HUES48 (cell line): ENCODE data around the gene CLEC16A.
A peak's percentile ranks its signal among the peaks of the same experiment; 100 is the strongest.

Experiments used
- H3K27ac ChIP-seq: one replicate; pipeline ENCODE4 v1.7.0; 2013; ENCODE audit warnings: low read depth, low read length, inconsistent platforms
- H3K27me3 ChIP-seq: 2 replicates; pipeline ENCODE4 v1.6.1; 2013; ENCODE audit warnings: mild to moderate bottlenecking, low read length; ENCODE audit not compliant: control insufficient read depth, insufficient read depth
- H3K36me3 ChIP-seq: 2 replicates; pipeline ENCODE4 v1.6.1; 2013; ENCODE audit warnings: low read length; ENCODE audit not compliant: control insufficient read depth, insufficient read depth
- H3K4me1 ChIP-seq: 2 replicates; pipeline ENCODE4 v1.6.1; 2013; ENCODE audit warnings: mild to moderate bottlenecking, low read length; ENCODE audit not compliant: control insufficient read depth, insufficient read depth
- H3K4me3 ChIP-seq: 2 replicates; pipeline ENCODE4 v1.5.1; 2013; ENCODE audit warnings: mild to moderate bottlenecking, low read depth, low read length
- H3K9ac ChIP-seq: 2 replicates; pipeline ENCODE4 v1.6.1; 2013; ENCODE audit warnings: mild to moderate bottlenecking, low read depth, low read length, moderate library complexity
- H3K9me3 ChIP-seq: 2 replicates; pipeline ENCODE4 v1.6.1; 2013; ENCODE audit warnings: low read length; ENCODE audit not compliant: control insufficient read depth, insufficient read depth

Gene CLEC16A

GRCh38 chr16:11194913-11195312 lies 250.5 kb downstream of the CLEC16A start:
- no peaks in the 10 kb centered on the region for H3K27me3 ChIP-seq
- no peaks in the 10 kb centered on the region for H3K36me3 ChIP-seq
- no peaks in the 10 kb centered on the region for H3K9me3 ChIP-seq
- H3K4me3 ChIP-seq, result no peak overlapping the region
- no peak overlapping the region for H3K9ac ChIP-seq
- no peaks in the 10 kb centered on the region for H3K4me1 ChIP-seq
- no peak overlapping the region for H3K27ac ChIP-seq

GRCh38 chr16:11196286-11196828 lies 252.0 kb downstream of the CLEC16A start:
- Histone ChIP-seq H3K4me3 (no peak overlapping the region), H3K4me1 (peaks cover 4% of the 10 kb centered on the region; the same call in 1 of the 2 replicates), H3K9me3 (no peaks in the 10 kb centered on the region), H3K27me3 (no peaks in the 10 kb centered on the region), H3K27ac (no peak overlapping the region), H3K9ac (no peak overlapping the region), H3K36me3 (no peaks in the 10 kb centered on the region)

- no peaks in the 10 kb centered on the region for H3K27me3 ChIP-seq
- no peak overlapping the region for H3K27ac ChIP-seq
- peaks cover 22% of the 10 kb centered on the region for H3K4me1 ChIP-seq
- H3K36me3 ChIP-seq, result no peaks in the 10 kb centered on the region
- H3K9ac ChIP-seq, result no peak overlapping the region
- H3K4me3 ChIP-seq, result no peak overlapping the region
- no peaks in the 10 kb centered on the region for H3K9me3 ChIP-seq
Observed at GRCh38 chr16:11198375-11198774, 254.0 kb downstream of the CLEC16A start.

- Histone ChIP-seq H3K4me1 (peaks cover 22% of the 10 kb centered on the region), H3K9me3 (no peaks in the 10 kb centered on the region), H3K27ac (no peak overlapping the region), H3K27me3 (no peaks in the 10 kb centered on the region), H3K36me3 (no peaks in the 10 kb centered on the region), H3K9ac (no peak overlapping the region), H3K4me3 (no peak overlapping the region)
Observed at GRCh38 chr16:11198828-11199227, 254.5 kb downstream of the CLEC16A start.

- H3K36me3 ChIP-seq, result no peaks in the 10 kb centered on the region
- H3K4me3 ChIP-seq, result no peak overlapping the region
- H3K9me3 ChIP-seq, result no peaks in the 10 kb centered on the region
- no peaks in the 10 kb centered on the region for H3K27me3 ChIP-seq
- H3K4me1 ChIP-seq, result peaks cover 22% of the 10 kb centered on the region
- H3K9ac ChIP-seq, result no peak overlapping the region
- H3K27ac ChIP-seq, result no peak overlapping the region
Observed at GRCh38 chr16:11200592-11200991, 256.2 kb downstream of the CLEC16A start.

GRCh38 chr16:11201498-11202259 lies 257.3 kb downstream of the CLEC16A start:
- Histone ChIP-seq H3K36me3 (no peaks in the 10 kb centered on the region), H3K9ac (no peak overlapping the region; the same call in 1 of the 2 replicates), H3K4me3 (no peak overlapping the region), H3K4me1 (peaks cover 22% of the 10 kb centered on the region), H3K9me3 (no peaks in the 10 kb centered on the region), H3K27me3 (no peaks in the 10 kb centered on the region), H3K27ac (peak overlapping the region; percentile 11)

GRCh38 chr16:11202260-11203091 lies 258.1 kb downstream of the CLEC16A start:
- no peaks in the 10 kb centered on the region for H3K9me3 ChIP-seq
- no peaks in the 10 kb centered on the region for H3K27me3 ChIP-seq
- no peak overlapping the region; the same call in 1 of the 2 replicates for H3K9ac ChIP-seq
- peak overlapping the region; percentile 11 for H3K27ac ChIP-seq
- H3K4me3 ChIP-seq, result 0 out of 2 replicates have a peak overlapping the region, but pooled peaks have one; percentile 2
- no peaks in the 10 kb centered on the region for H3K36me3 ChIP-seq
- peaks cover 22% of the 10 kb centered on the region for H3K4me1 ChIP-seq

- Histone ChIP-seq H3K27me3 (no peaks in the 10 kb centered on the region), H3K27ac (no peak overlapping the region), H3K9ac (no peak overlapping the region), H3K9me3 (no peaks in the 10 kb centered on the region), H3K4me1 (peaks cover 22% of the 10 kb centered on the region), H3K4me3 (no peak overlapping the region), H3K36me3 (no peaks in the 10 kb centered on the region)
Observed at GRCh38 chr16:11203111-11203623, 258.8 kb downstream of the CLEC16A start.

GRCh38 chr16:11204513-11205047 lies 260.2 kb downstream of the CLEC16A start:
- Histone ChIP-seq H3K27ac (no peak overlapping the region), H3K27me3 (no peaks in the 10 kb centered on the region), H3K9me3 (no peaks in the 10 kb centered on the region), H3K4me3 (no peak overlapping the region), H3K9ac (no peak overlapping the region), H3K4me1 (peaks cover 22% of the 10 kb centered on the region), H3K36me3 (no peaks in the 10 kb centered on the region)

- Histone ChIP-seq H3K9me3 (no peaks in the 10 kb centered on the region), H3K9ac (no peak overlapping the region), H3K4me3 (no peak overlapping the region), H3K4me1 (peaks cover 22% of the 10 kb centered on the region), H3K36me3 (no peaks in the 10 kb centered on the region), H3K27ac (no peak overlapping the region), H3K27me3 (no peaks in the 10 kb centered on the region)
Observed at GRCh38 chr16:11205065-11205699, 260.8 kb downstream of the CLEC16A start.
